Endothelial cell of umbilical vein (primary cell): Measurements from ENCODE around the gene SFTPB. TPM values are rescaled to one million over a fixed set of nuclear protein-coding genes. Genes with fewer than 3 reads are reported as not detected.

Experiments used
- BruUV-seq: library from RNA; stranded (reverse); fragments of 400-500 nt; replicated peaks from 2 replicates; lab custom pipeline; 2021; lab: Mats Ljungman, UMichigan
- CTCF ChIA-PET: fragments of 300-600, 350-600 bp; sonication (Branson Sonifier 250); formaldehyde crosslinking; loops from one replicate; lab custom pipeline; 2021; ENCODE audit warnings: antibody characterized with exemption, inconsistent platforms; lab: Charles Lee
- POLR2A ChIA-PET: fragments of 300-600, 350-600 bp; sonication (Branson Sonifier 250); formaldehyde crosslinking; loops from one replicate; lab custom pipeline; 2021; ENCODE audit warnings: antibody characterized with exemption, inconsistent platforms; lab: Charles Lee
- DNase-seq: peaks from one replicate; pipeline ENCODE4 v3.0.0-alpha.2; 2011; ENCODE audit warnings: low read depth, low spot score
- FAIRE-seq: peaks from 2 replicates; lab custom pipeline; 2011; peaks lifted over from hg19 to GRCh38; lab: Jason Lieb, UNC
- H2AFZ ChIP-seq: 2 replicates; pipeline ENCODE4 v1.6.0; 2012; ENCODE audit warnings: low read depth, low read length, control low read depth, inconsistent platforms
- H3K27ac ChIP-seq: 2 replicates; pipeline ENCODE4 v1.5.1; 2011; ENCODE audit warnings: low read depth, mild to moderate bottlenecking, control low read depth, low read length, moderate library complexity; ENCODE audit not compliant: insufficient read depth
- H3K27me3 ChIP-seq, 2 experiments: 2 replicates each; pipeline versions ENCODE4 v1.6.0 to v1.6.1; 2011; ENCODE audit warnings: low read length in 2 of 2, mixed read lengths in 1 of 2; ENCODE audit not compliant: control insufficient read depth in 2 of 2, insufficient read depth in 2 of 2
- H3K36me3 ChIP-seq, 2 experiments: 2 replicates in 1 of 2; 3 replicates in 1 of 2; pipeline ENCODE4 v1.5.1; 2011; ENCODE audit warnings: low read length in 2 of 2, mild to moderate bottlenecking in 1 of 2, moderate library complexity in 1 of 2; ENCODE audit not compliant: control insufficient read depth in 2 of 2, insufficient read depth in 2 of 2; ENCODE audit errors: extremely low read depth in 1 of 2
- H3K4me1 ChIP-seq: 3 replicates; pipeline ENCODE4 v1.5.1; 2011; ENCODE audit warnings: mild to moderate bottlenecking, low read length; ENCODE audit not compliant: control insufficient read depth, insufficient read depth; ENCODE audit errors: extremely low read depth
- H3K4me2 ChIP-seq: 2 replicates; pipeline ENCODE4 v1.6.1; 2011; ENCODE audit warnings: low read length, control low read depth, mixed read lengths; ENCODE audit not compliant: insufficient read depth
- H3K4me3 ChIP-seq, 3 experiments: fragments of 200-600 bp in 1 of 3; sonication (generic), shearing (Covaris generic) in 1 of 3; replicated peaks in 1 of 3; 2 replicates each; pipeline ENCODE4 v1.5.1; 2011 to 2016; ENCODE audit warnings: control low read depth in 3 of 3, low read length in 3 of 3, mild to moderate bottlenecking in 2 of 3, inconsistent platforms in 1 of 3, low read depth in 1 of 3, moderate library complexity in 1 of 3; ENCODE audit not compliant: insufficient read depth in 1 of 3
- H3K79me2 ChIP-seq: 2 replicates; pipeline ENCODE4 v1.6.0; 2012; ENCODE audit warnings: low read length, inconsistent platforms; ENCODE audit not compliant: control insufficient read depth, insufficient read depth
- H3K9ac ChIP-seq: replicated peaks from 2 replicates; pipeline ENCODE3; 2011; ENCODE audit warnings: low read length, control low read depth; ENCODE audit not compliant: insufficient read depth; ENCODE audit errors: extremely low read depth
- H3K9me1 ChIP-seq: replicated peaks from 3 replicates; pipeline ENCODE4 v1.6.0; 2011; ENCODE audit warnings: mild to moderate bottlenecking, low read length; ENCODE audit not compliant: control insufficient read depth, insufficient read depth; ENCODE audit errors: extremely low read depth
- H3K9me3 ChIP-seq: replicated peaks from 2 replicates; pipeline ENCODE4 v1.5.1; 2012; ENCODE audit warnings: low read length, inconsistent platforms; ENCODE audit not compliant: control insufficient read depth, insufficient read depth
- H4K20me1 ChIP-seq: replicated peaks from 2 replicates; pipeline ENCODE3; 2011; ENCODE audit warnings: mild to moderate bottlenecking, low read length; ENCODE audit not compliant: control insufficient read depth, insufficient read depth; ENCODE audit errors: extremely low read depth
- CTCF ChIP-seq, 2 donors: IDR thresholded peaks; 1 replicate in 1 of 2; 2 replicates in 1 of 2; pipeline ENCODE4 v1.5.1; 2011; ENCODE audit warnings: low read length in 2 of 2, mild to moderate bottlenecking in 2 of 2, moderate library complexity in 2 of 2, control low read depth in 1 of 2, inconsistent platforms in 1 of 2, low read depth in 1 of 2; ENCODE audit not compliant: insufficient read depth in 1 of 2; ENCODE audit errors: extremely low read depth in 1 of 2
- EZH2 ChIP-seq: IDR thresholded peaks from 2 replicates; pipeline ENCODE4 v1.6.1; 2012; ENCODE audit warnings: borderline replicate concordance, low read depth, mild to moderate bottlenecking, moderate library complexity, low read length, inconsistent platforms; ENCODE audit not compliant: severe bottlenecking
- FOS ChIP-seq: IDR thresholded peaks from 2 replicates; pipeline ENCODE4 v1.6.1; 2011; ENCODE audit warnings: mild to moderate bottlenecking, low read length, moderate library complexity, borderline replicate concordance; ENCODE audit not compliant: insufficient read depth
- GATA2 ChIP-seq: IDR thresholded peaks from 2 replicates; pipeline ENCODE4 v1.7.0; 2011; ENCODE audit warnings: low read depth, mild to moderate bottlenecking, moderate library complexity, mixed read lengths, low read length; ENCODE audit not compliant: insufficient read length, insufficient read depth
- JUN ChIP-seq: IDR thresholded peaks from 2 replicates; pipeline ENCODE4 v1.6.1; 2011; ENCODE audit warnings: borderline replicate concordance, low read depth; ENCODE audit not compliant: insufficient read length, insufficient read depth
- MAX ChIP-seq: IDR thresholded peaks from 2 replicates; pipeline ENCODE4 v1.6.1; 2011; ENCODE audit not compliant: insufficient read depth, insufficient read length
- MYC ChIP-seq: IDR thresholded peaks from one replicate; pipeline ENCODE4 v1.6.1; 2011; ENCODE audit warnings: mild to moderate bottlenecking, low read depth, low read length
- POLR2A ChIP-seq: IDR thresholded peaks from 2 replicates; pipeline ENCODE4 v1.6.1; 2012; ENCODE audit warnings: low read depth, mild to moderate bottlenecking, control low read depth, low read length
- POLR2AphosphoS5 ChIP-seq: IDR thresholded peaks from 2 replicates; pipeline ENCODE4 v1.6.1; 2012; ENCODE audit warnings: low read depth, mild to moderate bottlenecking, control low read depth, low read length, moderate library complexity; ENCODE audit not compliant: insufficient read depth
- dilution Hi-C: fragments of 300-500 bp; cut with MboI; formaldehyde crosslinking; loops from one replicate; pipeline ENCODE4 v1.15.0; 2019; ENCODE audit warnings: low sequenced_read_pairs; ENCODE audit not compliant: extremely low pct_ligation_motif_present
- intact Hi-C: fragments of 100-400 bp; cut with micrococcal nuclease; formaldehyde crosslinking; loops from one replicate; pipeline ENCODE4 v1.10.0; 2022
- polyA plus RNA-seq, 4 experiments: library from polyadenylated mRNA; depleted of rRNA in 3 of 4; stranded (reverse) in 3 of 4; unstranded in 1 of 4; fragments of >200 nt; gene quantifications; 2 replicates each; pipeline versions ENCODE4 v1.2.1 to v1.2.3, GENCODE V29; 2011 to 2012; ENCODE audit warnings: missing spikeins in 1 of 4
- total RNA-seq: library from RNA; stranded (reverse); gene quantifications from 2 replicates; pipeline ENCODE4 v1.2.3, GENCODE V29; 2021

SFTPB gene
- total and polyA plus RNA-seq, 2 donors (not counting 3 experiments of a cell fraction or from before 2014, with no cell fraction given), result not detected

GRCh38 chr2:85695691-85696668 is 28.0 kb upstream of the SFTPB start:
- no peak for FAIRE-seq
- no peak overlapping the region for H3K27ac ChIP-seq

More at GRCh38 chr2:85695691-85696668, 28.0 kb upstream of the SFTPB start:
- Histone ChIP-seq H3K27me3 (no peaks in the 10 kb centered on the region), H3K4me1 (no peaks in the 10 kb centered on the region), H4K20me1 (no peaks in the 10 kb centered on the region), H3K9me1 (no peaks in the 10 kb centered on the region), H2AFZ (no peak overlapping the region), H3K79me2 (no peaks in the 10 kb centered on the region), H3K4me2 (no peak overlapping the region), H3K9ac (no peak overlapping the region), H3K9me3 (no peaks in the 10 kb centered on the region), H3K4me3 (no peak overlapping the region), H3K36me3 (no peaks in the 10 kb centered on the region)
- BruUV-seq, result no TSS peak
- dilution Hi-C loops, result no loop called here
- intact Hi-C loops, result no loop called here
- CTCF ChIA-PET, result interaction anchor here (0.8 to 3.6 kb wide), 4 partner anchors 11 to 59 kb away, joined by 3 to 15 read pairs (median 6); no protein-coding TSS in a partner anchor
- TF ChIP-seq FOS (no peak), GATA2 (no peak), POLR2AphosphoS5 (no peak), JUN (no peak), POLR2A (no peak), CTCF (IDR thresholded peaks at IDR 0.05; ENCODE audit: extremely low read depth in 1 of 2, insufficient read depth in 1 of 2, low read depth in 1 of 2, low read length in 2 of 2) (no peak), MYC (no peak), MAX (no peak), EZH2 (no peak)
- DNase-seq, result no peak
- POLR2A ChIA-PET, result no interaction called here
